ENCODE measurements around the gene ZNF236.

DNA sequence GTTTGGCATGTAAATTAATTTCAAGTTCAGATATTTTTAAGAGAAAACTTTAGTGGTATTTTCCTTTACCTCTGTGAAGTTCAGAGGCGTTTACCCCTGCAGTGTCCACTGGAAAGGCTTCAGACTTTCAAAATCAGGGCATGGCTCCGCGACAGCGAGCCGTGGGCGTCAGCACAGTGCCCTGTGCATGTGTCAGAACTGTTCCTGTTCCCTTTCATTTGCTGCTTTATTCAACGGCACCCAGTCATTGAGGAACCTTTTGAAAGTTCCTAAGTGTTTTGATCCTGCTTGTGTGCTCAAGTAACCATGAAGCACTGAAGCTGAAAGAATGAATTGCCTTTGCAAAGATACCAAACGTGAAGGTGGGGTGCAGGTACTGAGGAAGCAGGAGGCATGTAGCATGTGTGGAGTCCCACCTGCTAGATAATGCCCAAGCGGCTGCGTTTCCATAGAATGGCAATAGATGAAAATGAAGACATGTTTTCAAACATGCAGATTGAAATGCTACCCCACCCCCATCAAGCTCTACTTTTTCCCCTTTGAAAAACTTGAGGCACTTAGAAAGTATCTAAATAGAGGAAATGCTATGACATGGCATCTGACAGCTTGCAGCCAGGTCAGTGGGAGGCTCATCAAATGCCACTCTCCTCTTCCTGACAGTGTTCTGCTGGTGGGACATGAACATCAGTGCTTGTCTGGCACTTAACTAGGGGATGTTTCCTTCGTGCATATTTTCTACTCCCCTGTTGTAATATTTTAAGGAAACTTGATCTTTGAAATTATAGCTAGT, 148.6 kb downstream of the ZNF236 start:
- TF ChIP-seq, protein P1, sequence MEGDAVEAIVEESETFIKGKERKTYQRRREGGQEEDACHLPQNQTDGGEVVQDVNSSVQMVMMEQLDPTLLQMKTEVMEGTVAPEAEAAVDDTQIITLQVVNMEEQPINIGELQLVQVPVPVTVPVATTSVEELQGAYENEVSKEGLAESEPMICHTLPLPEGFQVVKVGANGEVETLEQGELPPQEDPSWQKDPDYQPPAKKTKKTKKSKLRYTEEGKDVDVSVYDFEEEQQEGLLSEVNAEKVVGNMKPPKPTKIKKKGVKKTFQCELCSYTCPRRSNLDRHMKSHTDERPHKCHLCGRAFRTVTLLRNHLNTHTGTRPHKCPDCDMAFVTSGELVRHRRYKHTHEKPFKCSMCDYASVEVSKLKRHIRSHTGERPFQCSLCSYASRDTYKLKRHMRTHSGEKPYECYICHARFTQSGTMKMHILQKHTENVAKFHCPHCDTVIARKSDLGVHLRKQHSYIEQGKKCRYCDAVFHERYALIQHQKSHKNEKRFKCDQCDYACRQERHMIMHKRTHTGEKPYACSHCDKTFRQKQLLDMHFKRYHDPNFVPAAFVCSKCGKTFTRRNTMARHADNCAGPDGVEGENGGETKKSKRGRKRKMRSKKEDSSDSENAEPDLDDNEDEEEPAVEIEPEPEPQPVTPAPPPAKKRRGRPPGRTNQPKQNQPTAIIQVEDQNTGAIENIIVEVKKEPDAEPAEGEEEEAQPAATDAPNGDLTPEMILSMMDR (IDR thresholded peaks at IDR 0.05) = no peak
- TF ChIP-seq, protein P2, sequence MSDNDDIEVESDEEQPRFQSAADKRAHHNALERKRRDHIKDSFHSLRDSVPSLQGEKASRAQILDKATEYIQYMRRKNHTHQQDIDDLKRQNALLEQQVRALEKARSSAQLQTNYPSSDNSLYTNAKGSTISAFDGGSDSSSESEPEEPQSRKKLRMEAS (IDR thresholded peaks at IDR 0.05) = no peak
- TF ChIP-seq JUN (IDR thresholded peaks at IDR 0.05) = no peak
- TF ChIP-seq ZFP36 (IDR thresholded peaks at IDR 0.05; ENCODE audit: borderline replicate concordance, partially characterized antibody) = no peak
- TF ChIP-seq, protein P3, sequence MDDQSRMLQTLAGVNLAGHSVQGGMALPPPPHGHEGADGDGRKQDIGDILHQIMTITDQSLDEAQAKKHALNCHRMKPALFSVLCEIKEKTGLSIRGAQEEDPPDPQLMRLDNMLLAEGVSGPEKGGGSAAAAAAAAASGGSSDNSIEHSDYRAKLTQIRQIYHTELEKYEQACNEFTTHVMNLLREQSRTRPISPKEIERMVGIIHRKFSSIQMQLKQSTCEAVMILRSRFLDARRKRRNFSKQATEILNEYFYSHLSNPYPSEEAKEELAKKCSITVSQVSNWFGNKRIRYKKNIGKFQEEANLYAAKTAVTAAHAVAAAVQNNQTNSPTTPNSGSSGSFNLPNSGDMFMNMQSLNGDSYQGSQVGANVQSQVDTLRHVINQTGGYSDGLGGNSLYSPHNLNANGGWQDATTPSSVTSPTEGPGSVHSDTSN (IDR thresholded peaks at IDR 0.05) = no peak
- TF ChIP-seq MYC (IDR thresholded peaks at IDR 0.05; ENCODE audit: borderline replicate concordance, low read length) = no peak
- TF ChIP-seq POLR2A (IDR thresholded peaks at IDR 0.05; ENCODE audit: low read length) = no peak
- no peak for TF ChIP-seq FOSL2 (IDR thresholded peaks at IDR 0.05)
- TF ChIP-seq FOSL2 (CRISPR knock-in tag; IDR thresholded peaks at IDR 0.05) = no peak

All from A549 (cell line).